ENCODE results near the gene SRGAP1. TPM values are rescaled to one million over a fixed set of nuclear protein-coding genes. Genes with fewer than 3 reads are reported as not detected.

SRGAP1 gene
- polyA plus RNA-seq, 1 donor from 2014 or later = not detected

DNA sequence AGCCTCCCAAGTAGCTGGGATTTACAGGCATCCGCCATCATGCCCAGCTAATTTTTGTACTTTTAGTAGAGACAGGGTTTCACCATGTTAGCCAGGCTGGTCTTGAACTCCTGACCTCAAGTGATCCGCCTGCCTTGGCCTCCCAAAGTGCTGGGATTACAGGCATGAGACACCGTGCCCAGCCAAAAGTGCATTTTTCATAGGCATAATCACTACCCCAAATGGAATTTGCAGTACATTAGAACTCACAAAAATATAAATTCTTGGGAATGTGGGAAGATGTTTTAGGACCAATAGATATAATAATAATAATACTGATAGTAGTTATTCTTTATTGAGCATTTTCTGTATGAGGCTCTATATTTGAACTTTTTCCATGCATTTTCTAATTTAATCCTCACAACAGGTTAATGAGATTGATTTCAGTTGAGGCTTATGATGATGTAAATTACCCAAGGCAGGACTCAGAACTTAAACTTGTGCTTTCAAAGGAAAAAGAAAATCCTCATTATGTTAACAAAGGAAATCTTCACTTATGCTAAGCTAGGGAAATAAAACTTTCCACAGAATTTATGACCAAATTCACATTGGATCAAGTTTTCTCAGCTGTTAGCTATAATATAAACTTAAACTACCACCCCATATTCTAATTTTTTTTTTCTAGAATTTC lies 121.6 kb downstream of the SRGAP1 start:
- no peak overlapping the region for H3K27ac Mint-ChIP-seq
- no peaks in the 10 kb centered on the region for H3K9me3 Mint-ChIP-seq
- peaks cover 0 to 2% (median 0%) of the 10 kb centered on the region in 3 donors for H3K4me1 Mint-ChIP-seq
- no peak overlapping the region for H3K4me3 Mint-ChIP-seq
- no peaks in the 10 kb centered on the region for H3K36me3 Mint-ChIP-seq
- no peaks in the 10 kb centered on the region for H3K27me3 Mint-ChIP-seq

DNA sequence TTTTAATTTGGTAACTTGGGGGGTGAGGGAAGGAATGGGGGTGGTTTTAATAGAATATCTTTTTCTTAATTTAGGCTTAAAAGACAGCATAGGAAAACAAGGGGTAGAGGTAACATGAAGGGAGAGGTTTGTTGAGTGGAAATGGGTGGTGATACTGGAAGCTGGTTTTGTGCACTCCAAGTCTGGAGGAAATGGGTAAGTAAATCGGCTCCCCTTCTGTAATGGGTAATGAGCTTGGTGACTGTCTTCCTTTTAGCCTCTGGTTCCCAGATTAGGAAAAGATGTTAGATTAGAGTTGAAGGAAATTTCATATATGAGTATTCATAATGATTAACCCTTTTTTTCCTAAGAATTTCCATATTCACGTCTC lies 122.1 kb downstream of the SRGAP1 start:
- Mint-ChIP-seq H3K27me3 (no peaks in the 10 kb centered on the region), H3K4me1 (peaks cover 0 to 2% (median 0%) of the 10 kb centered on the region in 3 donors), H3K36me3 (no peaks in the 10 kb centered on the region), H3K9me3 (no peaks in the 10 kb centered on the region), H3K4me3 (no peak overlapping the region), H3K27ac (no peak overlapping the region)

DNA sequence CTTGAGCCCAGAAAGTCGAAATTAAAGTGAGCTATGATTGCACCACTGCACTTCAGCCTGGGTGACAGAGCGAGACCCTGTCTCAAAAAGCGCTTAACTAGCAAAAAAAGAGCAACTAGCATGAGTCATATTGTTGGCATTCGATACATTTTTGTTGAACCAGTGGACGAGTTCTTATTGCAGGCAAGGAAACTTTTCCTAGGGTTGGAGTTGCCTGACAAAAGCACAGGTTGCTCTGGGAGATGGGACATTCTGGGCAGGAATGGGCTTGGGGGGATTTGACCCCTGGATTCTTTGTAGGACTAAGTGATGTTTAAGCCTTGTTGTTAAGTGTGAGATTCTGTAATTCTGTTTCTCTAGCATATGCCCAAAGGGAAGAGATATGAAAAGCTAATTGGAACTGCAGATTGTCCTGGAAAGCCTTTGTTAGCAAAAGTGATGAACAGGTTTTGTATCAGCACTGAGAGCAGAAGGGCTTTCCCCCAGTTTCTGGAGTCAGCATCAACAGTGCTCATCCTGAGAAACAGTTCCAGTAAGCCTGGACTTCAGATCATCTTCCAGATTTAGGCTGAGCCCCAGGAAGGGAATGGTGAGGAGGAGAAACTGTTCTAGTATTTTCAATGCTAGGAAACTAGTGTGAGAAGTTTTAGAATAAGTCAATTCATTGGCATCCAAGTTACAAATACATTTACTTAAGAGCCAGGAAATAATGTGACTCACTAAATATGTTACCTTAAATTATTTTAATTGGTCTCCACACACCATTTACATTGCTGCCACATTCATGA lies 123.1 kb downstream of the SRGAP1 start:
- Mint-ChIP-seq H3K4me1 (peaks cover 0 to 2% (median 0%) of the 10 kb centered on the region in 3 donors), H3K27me3 (no peaks in the 10 kb centered on the region), H3K9me3 (no peaks in the 10 kb centered on the region), H3K36me3 (no peaks in the 10 kb centered on the region), H3K27ac (no peak overlapping the region), H3K4me3 (no peak overlapping the region)

- Mint-ChIP-seq H3K4me3 (no peak overlapping the region), H3K36me3 (no peaks in the 10 kb centered on the region), H3K27ac (no peak overlapping the region), H3K27me3 (no peaks in the 10 kb centered on the region), H3K9me3 (no peaks in the 10 kb centered on the region), H3K4me1 (peaks cover 0 to 2% (median 0%) of the 10 kb centered on the region in 3 donors)
Measured at GRCh38 chr12:63968673-63969072, 124.2 kb downstream of the SRGAP1 start.

- Mint-ChIP-seq H3K27ac (no peak overlapping the region), H3K4me3 (no peak overlapping the region), H3K4me1 (no peaks in the 10 kb centered on the region), H3K9me3 (no peaks in the 10 kb centered on the region), H3K36me3 (no peaks in the 10 kb centered on the region), H3K27me3 (peaks cover 2% of the 10 kb centered on the region)
Measured at GRCh38 chr12:63976902-63977395, 132.4 kb downstream of the SRGAP1 start.

DNA sequence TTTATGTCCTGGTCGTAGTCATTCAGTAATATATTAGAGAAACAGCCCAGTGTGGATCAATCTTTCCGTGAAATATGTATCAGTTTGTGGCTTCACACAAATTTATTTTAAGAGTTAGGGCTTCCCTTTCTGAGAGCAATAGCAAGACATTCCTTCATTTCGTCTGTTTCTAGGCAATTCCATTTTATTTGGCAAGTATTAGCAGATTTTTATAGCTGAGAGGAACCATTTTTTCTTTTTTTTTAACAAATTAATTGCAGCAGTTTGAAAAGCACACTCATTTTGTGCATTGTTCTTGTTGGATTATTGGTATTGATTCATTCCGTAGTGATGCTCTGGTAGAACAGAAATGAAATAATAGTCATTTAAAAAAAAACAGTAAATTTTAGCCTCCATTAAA lies 132.9 kb downstream of the SRGAP1 start:
- Mint-ChIP-seq H3K27ac (no peak overlapping the region), H3K9me3 (no peaks in the 10 kb centered on the region), H3K36me3 (no peaks in the 10 kb centered on the region), H3K4me1 (no peaks in the 10 kb centered on the region), H3K27me3 (peaks cover 2% of the 10 kb centered on the region), H3K4me3 (no peak overlapping the region)

DNA sequence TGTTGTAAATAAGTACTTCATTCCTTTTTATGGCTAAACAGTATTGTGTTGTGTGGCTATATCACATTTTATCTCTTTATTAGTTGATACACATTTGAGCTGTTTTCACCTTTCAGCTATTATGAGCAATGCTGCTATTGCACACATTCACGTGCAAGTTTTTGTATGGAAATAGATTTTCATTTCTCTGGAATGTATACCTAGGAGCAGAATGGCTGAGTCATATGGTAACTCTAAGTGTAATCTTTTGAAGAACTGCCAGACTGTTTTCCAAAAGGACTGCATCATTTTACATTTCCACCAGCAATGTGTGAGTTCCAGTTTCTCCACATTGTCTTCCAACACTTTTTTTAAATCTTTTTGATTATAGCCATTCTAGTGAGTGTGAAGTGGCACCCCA lies 134.0 kb downstream of the SRGAP1 start:
- Mint-ChIP-seq H3K27me3 (peaks cover 2% of the 10 kb centered on the region), H3K9me3 (no peaks in the 10 kb centered on the region), H3K4me1 (no peaks in the 10 kb centered on the region), H3K27ac (no peak overlapping the region), H3K36me3 (no peaks in the 10 kb centered on the region), H3K4me3 (no peak overlapping the region)

DNA sequence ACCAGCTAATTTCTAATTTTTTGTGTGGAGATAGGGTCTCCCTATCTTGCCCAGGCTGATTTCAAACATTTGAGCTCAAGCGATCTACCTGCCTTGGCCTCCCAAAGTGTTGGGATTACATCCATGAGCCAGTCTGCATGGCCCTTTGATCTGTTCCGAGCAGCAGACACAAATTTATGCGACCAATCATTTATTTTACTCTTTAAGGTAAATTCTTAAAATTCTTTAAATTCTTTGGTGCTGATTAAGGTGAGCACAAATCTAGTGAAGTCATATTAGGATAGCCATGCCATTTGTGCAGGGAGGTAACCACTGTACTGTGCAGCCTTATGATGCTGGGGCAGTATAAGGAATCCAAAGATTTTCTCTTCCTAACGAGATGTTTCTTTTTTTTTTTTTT lies 135.7 kb downstream of the SRGAP1 start:
- H3K36me3 Mint-ChIP-seq = no peaks in the 10 kb centered on the region
- no peak overlapping the region for H3K4me3 Mint-ChIP-seq
- H3K4me1 Mint-ChIP-seq = peaks cover 0 to 2% (median under 1%) of the 10 kb centered on the region in 3 donors
- H3K27ac Mint-ChIP-seq = no peak overlapping the region
- peaks cover 2% of the 10 kb centered on the region for H3K27me3 Mint-ChIP-seq
- no peaks in the 10 kb centered on the region for H3K9me3 Mint-ChIP-seq

DNA sequence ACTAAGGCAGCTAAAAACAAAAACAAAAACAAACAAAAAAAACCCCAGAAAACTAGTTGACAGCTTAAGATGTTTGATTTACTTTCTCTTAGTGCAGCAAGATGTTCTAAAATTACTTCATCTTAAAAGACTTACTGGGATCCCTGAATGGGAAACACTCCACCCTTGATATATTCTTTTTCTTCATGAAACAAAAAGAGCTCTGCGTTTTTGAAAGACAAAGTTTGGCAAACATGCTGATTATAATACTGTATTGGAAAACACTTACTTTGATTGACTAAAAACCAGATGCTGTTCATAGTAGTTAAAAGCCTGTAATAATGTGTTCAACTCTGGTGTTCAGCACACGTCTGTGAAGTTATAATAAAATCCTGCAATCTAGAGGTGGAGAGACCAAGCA lies 136.8 kb downstream of the SRGAP1 start:
- H3K27me3 Mint-ChIP-seq = peaks cover 2% of the 10 kb centered on the region
- H3K4me3 Mint-ChIP-seq = no peak overlapping the region
- H3K9me3 Mint-ChIP-seq = no peaks in the 10 kb centered on the region
- no peak overlapping the region for H3K27ac Mint-ChIP-seq
- H3K36me3 Mint-ChIP-seq = no peaks in the 10 kb centered on the region
- H3K4me1 Mint-ChIP-seq = peaks cover 0 to 3% (median 2%) of the 10 kb centered on the region in 3 donors

DNA sequence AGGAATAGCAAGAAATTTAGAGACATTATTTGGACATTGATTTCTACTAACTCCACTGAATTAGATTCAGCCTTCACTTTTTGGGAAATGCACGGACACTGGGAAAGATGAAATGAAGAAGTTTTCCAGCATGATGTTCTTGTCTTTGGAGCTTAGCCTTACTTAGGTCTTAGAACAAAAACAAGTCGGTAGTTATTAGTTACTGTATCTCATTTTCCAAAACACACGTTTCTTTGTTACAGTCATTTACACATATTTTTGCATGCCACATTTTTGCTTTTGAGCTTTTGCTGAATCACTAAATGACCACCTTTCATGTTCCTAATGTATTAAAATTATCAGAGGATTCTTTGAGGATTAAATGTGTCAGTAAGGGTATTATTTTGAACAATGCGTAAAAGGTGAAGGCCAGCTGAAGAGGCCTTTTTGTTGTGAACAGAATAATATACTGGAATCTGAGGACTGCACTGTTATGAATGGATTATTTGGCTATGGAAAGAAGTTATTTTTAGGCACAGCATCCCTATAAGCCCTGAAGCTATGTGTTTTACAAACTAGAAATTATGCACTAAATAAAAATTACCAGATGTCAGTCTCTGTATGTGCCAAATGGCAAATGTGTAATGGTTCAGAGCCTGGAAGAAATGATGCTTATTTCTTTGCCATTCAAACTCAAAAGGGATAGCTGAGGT lies 138.2 kb downstream of the SRGAP1 start:
- H3K4me1 Mint-ChIP-seq = peaks cover 0 to 3% (median 2%) of the 10 kb centered on the region in 3 donors
- H3K36me3 Mint-ChIP-seq = no peaks in the 10 kb centered on the region
- H3K27ac Mint-ChIP-seq = no peak overlapping the region

GRCh38 chr12:63985456-63985855 lies 141.0 kb downstream of the SRGAP1 start:
- H3K9me3 Mint-ChIP-seq = no peaks in the 10 kb centered on the region
- peaks cover 4% of the 10 kb centered on the region for H3K27me3 Mint-ChIP-seq
- H3K4me1 Mint-ChIP-seq = peaks cover 0 to 3% (median 2%) of the 10 kb centered on the region in 3 donors
- H3K4me3 Mint-ChIP-seq = no peak overlapping the region
- H3K36me3 Mint-ChIP-seq = no peaks in the 10 kb centered on the region
- H3K27ac Mint-ChIP-seq = no peak overlapping the region

More for the DNA sequence above, 138.2 kb downstream of the SRGAP1 start:
- Mint-ChIP-seq H3K9me3 (no peaks in the 10 kb centered on the region), H3K4me3 (no peak overlapping the region), H3K27me3 (peaks cover 6% of the 10 kb centered on the region)

DNA sequence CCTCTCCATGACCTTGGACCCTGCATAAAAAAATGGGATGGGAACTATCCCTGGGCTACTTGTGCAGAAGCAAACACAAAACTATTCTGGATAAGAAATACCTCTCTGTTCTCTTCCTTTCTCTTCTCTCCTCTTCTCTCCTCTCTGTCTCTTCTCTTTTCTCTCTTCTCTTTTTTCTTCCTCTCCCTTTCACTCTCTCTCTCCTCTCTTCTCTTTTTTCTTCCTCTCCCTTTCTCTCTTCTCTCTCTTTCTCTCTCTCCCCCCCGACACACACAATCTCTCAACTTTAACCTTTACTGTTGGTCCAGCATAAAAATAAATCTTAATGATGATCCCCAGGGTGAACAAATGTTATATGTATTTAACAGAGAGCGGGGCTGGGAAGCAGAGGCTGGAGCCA lies 141.4 kb downstream of the SRGAP1 start:
- peaks cover 4% of the 10 kb centered on the region for H3K27me3 Mint-ChIP-seq

DNA sequence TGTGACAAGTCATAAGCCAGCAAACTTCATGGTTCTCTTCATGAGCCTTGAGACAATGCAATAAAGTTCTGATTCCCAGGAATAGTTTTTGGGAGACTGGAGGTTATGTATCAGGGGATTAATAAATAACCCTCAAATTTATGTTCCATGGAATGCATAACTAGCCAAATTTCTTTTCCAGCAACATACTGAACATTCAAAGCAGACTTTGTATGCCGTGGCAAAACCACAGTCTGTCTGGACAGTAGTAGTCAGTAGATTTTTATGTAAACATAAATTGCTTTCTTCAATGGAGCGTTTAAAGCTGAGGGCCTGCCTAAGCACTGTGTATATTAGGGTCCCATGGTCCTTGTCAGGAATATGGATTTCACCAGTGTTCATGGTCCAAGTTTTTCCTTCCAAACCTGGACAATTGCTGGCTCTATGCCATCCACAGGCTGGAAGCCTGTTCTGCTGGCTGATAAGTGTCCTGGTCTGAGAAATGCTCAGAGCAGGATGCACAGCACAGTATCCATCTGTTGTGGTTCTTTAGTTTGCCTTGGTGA lies 144.9 kb downstream of the SRGAP1 start:
- Mint-ChIP-seq H3K4me1 (peaks cover 0 to 3% (median 2%) of the 10 kb centered on the region in 3 donors), H3K27ac (no peak overlapping the region), H3K36me3 (no peaks in the 10 kb centered on the region), H3K9me3 (no peaks in the 10 kb centered on the region), H3K27me3 (peaks cover 9% of the 10 kb centered on the region), H3K4me3 (no peak overlapping the region)

More for the DNA sequence above, 141.4 kb downstream of the SRGAP1 start:
- Mint-ChIP-seq H3K4me1 (peaks cover 0 to 3% (median 2%) of the 10 kb centered on the region in 3 donors), H3K27ac (no peak overlapping the region), H3K9me3 (no peaks in the 10 kb centered on the region), H3K4me3 (no peak overlapping the region), H3K36me3 (no peaks in the 10 kb centered on the region)

GRCh38 chr12:63990828-63991547 lies 146.5 kb downstream of the SRGAP1 start:
- Mint-ChIP-seq H3K27ac (no peak overlapping the region), H3K9me3 (no peaks in the 10 kb centered on the region), H3K4me1 (no peaks in the 10 kb centered on the region), H3K27me3 (peaks cover 9% of the 10 kb centered on the region), H3K4me3 (no peak overlapping the region), H3K36me3 (no peaks in the 10 kb centered on the region)

Data from IgD-negative memory B cell (primary cell).